T-cell (primary cell): Measurements from ENCODE around the gene GRID1. TPM values are rescaled to one million over a fixed set of nuclear protein-coding genes. Genes with fewer than 3 reads are reported as not detected.

Source experiments
- ATAC-seq, 4 experiments: fragments of 200-7000 bp in 3 of 4; fragments of 150-1000 bp in 1 of 4; cut with Tn5 transposase; replicated peaks in 1 of 4; 1 replicate in 3 of 4; 2 replicates in 1 of 4; pipeline ENCODE4 v1.10.0; 2021; ENCODE audit warnings: moderate library complexity in 3 of 4, mild to moderate bottlenecking in 2 of 4, moderate number of reproducible peaks in 1 of 4
- CTCF ChIA-PET, 2 donors: fragments of 300-600 bp; sonication (Branson Sonifier 250); formaldehyde crosslinking; loops; one replicate each; lab custom pipeline; 2022; ENCODE audit warnings: antibody characterized with exemption in 2 of 2; lab: Charles Lee
- POLR2A ChIA-PET, 2 donors: fragments of 300-600 bp; sonication (Branson Sonifier 250); formaldehyde crosslinking; loops; one replicate each; lab custom pipeline; 2022; ENCODE audit warnings: antibody characterized with exemption in 2 of 2; lab: Charles Lee
- DNase-seq, 35 experiments: peaks; one replicate each; pipeline versions ENCODE4 v3.0.0 to v3.0.0-alpha.2; 2013 to 2023
- H3K27ac ChIP-seq: one replicate; pipeline ENCODE4 v1.5.1; 2013; ENCODE audit warnings: low read length
- H3K27me3 ChIP-seq, 2 experiments: replicated peaks in 1 of 2; 1 replicate in 1 of 2; 2 replicates in 1 of 2; pipeline versions ENCODE4 v1.6.1 to v1.7.0; 2013; ENCODE audit warnings: low read length in 1 of 2, mixed read lengths in 1 of 2; ENCODE audit not compliant: control insufficient read depth in 2 of 2, insufficient read depth in 2 of 2; ENCODE audit errors: extremely low read depth in 1 of 2
- H3K36me3 ChIP-seq, 2 donors: 1 replicate in 1 of 2; 2 replicates in 1 of 2; pipeline versions ENCODE4 v1.6.1 to v1.7.0; 2013; ENCODE audit warnings: low read length in 1 of 2; ENCODE audit not compliant: control insufficient read depth in 2 of 2, insufficient read depth in 1 of 2; ENCODE audit errors: extremely low read depth in 1 of 2
- H3K4me1 ChIP-seq, 2 experiments: 1 replicate in 1 of 2; 2 replicates in 1 of 2; pipeline versions ENCODE4 v1.6.1 to v1.7.0; 2013; ENCODE audit warnings: low read length in 2 of 2, mixed read lengths in 1 of 2; ENCODE audit not compliant: insufficient read depth in 2 of 2, control insufficient read depth in 1 of 2; ENCODE audit errors: extremely low read depth in 1 of 2
- H3K4me3 ChIP-seq, 2 donors: 1 replicate in 1 of 2; 2 replicates in 1 of 2; pipeline versions ENCODE4 v1.5.1 to v1.7.0; 2013; ENCODE audit warnings: mild to moderate bottlenecking in 2 of 2, low read length in 1 of 2, moderate library complexity in 1 of 2; ENCODE audit not compliant: control insufficient read depth in 1 of 2; ENCODE audit errors: extremely low read depth in 1 of 2
- H3K9me3 ChIP-seq: 2 replicates; pipeline ENCODE4 v1.7.0; 2013
- H3K27ac Mint-ChIP-seq, 2 donors: one replicate each; pipeline ENCODE4 v1.8.0; 2020 to 2021; ENCODE audit warnings: mild to moderate bottlenecking in 2 of 2, mixed read lengths in 2 of 2
- H3K27me3 Mint-ChIP-seq, 2 donors: one replicate each; pipeline ENCODE4 v1.8.0; 2021 to 2022; ENCODE audit warnings: mixed read lengths in 2 of 2
- H3K36me3 Mint-ChIP-seq: one replicate; pipeline ENCODE4 v1.8.0; 2021; ENCODE audit warnings: mixed read lengths
- H3K4me1 Mint-ChIP-seq, 3 donors: one replicate each; pipeline ENCODE4 v1.8.0; 2020 to 2022; ENCODE audit warnings: mixed read lengths in 3 of 3, mild to moderate bottlenecking in 1 of 3
- H3K4me3 Mint-ChIP-seq, 3 donors: one replicate each; pipeline ENCODE4 v1.8.0; 2020 to 2022; ENCODE audit warnings: mild to moderate bottlenecking in 3 of 3, mixed read lengths in 3 of 3, moderate library complexity in 3 of 3
- H3K9me3 Mint-ChIP-seq, 3 donors: one replicate each; pipeline ENCODE4 v1.8.0; 2020 to 2022; ENCODE audit warnings: mixed read lengths in 3 of 3
- WGBS: methylation state at CpG from one replicate; pipeline ENCODE4 v1.1.5; 2013; ENCODE audit warnings: missing lambda C conversion rate; ENCODE audit not compliant: insufficient coverage; 5-methylcytosine and 5-hydroxymethylcytosine counted together
- total RNA-seq, 35 experiments: library from RNA in 6 of 35; stranded (reverse) in 6 of 35; fragments of 120-200 nt in 1 of 35; gene quantifications; one replicate each; pipeline versions ENCODE4 v1.2.1 to v1.2.4 and lab custom pipeline; 2013 to 2026

GRID1 gene
- total RNA-seq, 5 donors from 2014 or later (not counting 1 experiment from before 2014, with no cell fraction given), result 0.68 TPM; not detected in 4

- no peak for DNase-seq
- Mint-ChIP-seq H3K9me3 (no peaks in the 10 kb centered on the region), H3K27ac (no peak overlapping the region), H3K4me3 (no peak overlapping the region), H3K4me1 (no peaks in the 10 kb centered on the region), H3K27me3 (peaks cover 26% of the 10 kb centered on the region in 2 donors), H3K36me3 (no peaks in the 10 kb centered on the region)
- no CpG with 5 or more reads among the region's 1 CpG for WGBS
- ChIA-PET POLR2A (no interaction called here), CTCF (no interaction called here)
- ATAC-seq, result no peak
- Histone ChIP-seq H3K36me3 (no peaks in the 10 kb centered on the region), H3K4me3 (no peak overlapping the region), H3K4me1 (no peaks in the 10 kb centered on the region), H3K27ac (no peak overlapping the region), H3K27me3 (peaks cover 0 to 15% of the 10 kb centered on the region in 2 experiments), H3K9me3 (no peaks in the 10 kb centered on the region)
Observed at GRCh38 chr10:86305521-86305920, 61.1 kb downstream of the GRID1 start.

- no peaks in the 10 kb centered on the region for H3K9me3 ChIP-seq
- no peaks in the 10 kb centered on the region for H3K4me1 ChIP-seq
- Mint-ChIP-seq H3K27me3 (peaks cover 21 to 24% of the 10 kb centered on the region in 2 donors), H3K36me3 (no peaks in the 10 kb centered on the region), H3K4me1 (no peaks in the 10 kb centered on the region), H3K4me3 (no peak overlapping the region), H3K27ac (no peak overlapping the region), H3K9me3 (no peaks in the 10 kb centered on the region)
- DNase-seq (no peak), ATAC-seq (no peak)
- peaks cover 0 to 15% of the 10 kb centered on the region in 2 experiments for H3K27me3 ChIP-seq
- no peak overlapping the region for H3K27ac ChIP-seq
- no peak overlapping the region for H3K4me3 ChIP-seq
- ChIA-PET CTCF (no interaction called here), POLR2A (interaction anchor here in 1 of 2 donors (0.6 kb wide), 1 partner anchor 1511 kb away, joined by 3 read pairs; no protein-coding TSS in a partner anchor)
- 55% methylated on average over 2 of the region's 3 CpGs for WGBS
- no peaks in the 10 kb centered on the region for H3K36me3 ChIP-seq
Observed at GRCh38 chr10:86304436-86304835, 62.2 kb downstream of the GRID1 start.

GRCh38 chr10:86303626-86304025 is 63.0 kb downstream of the GRID1 start:
- H3K36me3 Mint-ChIP-seq, result no peaks in the 10 kb centered on the region
- ChIA-PET POLR2A (no interaction called here), CTCF (no interaction called here)
- DNase-seq, result no peak
- H3K27ac Mint-ChIP-seq, result no peak overlapping the region
- peaks cover 21 to 24% of the 10 kb centered on the region in 2 donors for H3K27me3 Mint-ChIP-seq
- no peaks in the 10 kb centered on the region for H3K4me1 ChIP-seq
- H3K9me3 ChIP-seq, result no peaks in the 10 kb centered on the region
- peaks cover 0 to 17% of the 10 kb centered on the region in 2 experiments for H3K27me3 ChIP-seq
- no peak overlapping the region for H3K27ac ChIP-seq
- H3K4me1 Mint-ChIP-seq, result no peaks in the 10 kb centered on the region
- WGBS, result 40% methylated on average over 2 of the region's 6 CpGs
- no peaks in the 10 kb centered on the region for H3K9me3 Mint-ChIP-seq
- H3K4me3 ChIP-seq, result no peak overlapping the region
- no peaks in the 10 kb centered on the region for H3K36me3 ChIP-seq
- ATAC-seq, result no peak
- no peak overlapping the region for H3K4me3 Mint-ChIP-seq

GRCh38 chr10:86301971-86302370 is 64.6 kb downstream of the GRID1 start:
- H3K9me3 Mint-ChIP-seq, result no peaks in the 10 kb centered on the region
- H3K27ac Mint-ChIP-seq, result no peak overlapping the region
- H3K4me1 Mint-ChIP-seq, result no peaks in the 10 kb centered on the region
- no peak overlapping the region for H3K4me3 ChIP-seq
- no peaks in the 10 kb centered on the region for H3K4me1 ChIP-seq
- WGBS, result 67% methylated on average over 1 of the region's 3 CpGs
- DNase-seq (no peak), ATAC-seq (no peak)
- peaks cover 0 to 18% of the 10 kb centered on the region in 2 experiments for H3K27me3 ChIP-seq
- no peaks in the 10 kb centered on the region for H3K36me3 ChIP-seq
- ChIA-PET CTCF (no interaction called here), POLR2A (no interaction called here)
- H3K36me3 Mint-ChIP-seq, result no peaks in the 10 kb centered on the region
- no peaks in the 10 kb centered on the region for H3K9me3 ChIP-seq
- H3K4me3 Mint-ChIP-seq, result no peak overlapping the region
- H3K27ac ChIP-seq, result no peak overlapping the region
- H3K27me3 Mint-ChIP-seq, result peaks cover 15 to 17% of the 10 kb centered on the region in 2 donors

DNA sequence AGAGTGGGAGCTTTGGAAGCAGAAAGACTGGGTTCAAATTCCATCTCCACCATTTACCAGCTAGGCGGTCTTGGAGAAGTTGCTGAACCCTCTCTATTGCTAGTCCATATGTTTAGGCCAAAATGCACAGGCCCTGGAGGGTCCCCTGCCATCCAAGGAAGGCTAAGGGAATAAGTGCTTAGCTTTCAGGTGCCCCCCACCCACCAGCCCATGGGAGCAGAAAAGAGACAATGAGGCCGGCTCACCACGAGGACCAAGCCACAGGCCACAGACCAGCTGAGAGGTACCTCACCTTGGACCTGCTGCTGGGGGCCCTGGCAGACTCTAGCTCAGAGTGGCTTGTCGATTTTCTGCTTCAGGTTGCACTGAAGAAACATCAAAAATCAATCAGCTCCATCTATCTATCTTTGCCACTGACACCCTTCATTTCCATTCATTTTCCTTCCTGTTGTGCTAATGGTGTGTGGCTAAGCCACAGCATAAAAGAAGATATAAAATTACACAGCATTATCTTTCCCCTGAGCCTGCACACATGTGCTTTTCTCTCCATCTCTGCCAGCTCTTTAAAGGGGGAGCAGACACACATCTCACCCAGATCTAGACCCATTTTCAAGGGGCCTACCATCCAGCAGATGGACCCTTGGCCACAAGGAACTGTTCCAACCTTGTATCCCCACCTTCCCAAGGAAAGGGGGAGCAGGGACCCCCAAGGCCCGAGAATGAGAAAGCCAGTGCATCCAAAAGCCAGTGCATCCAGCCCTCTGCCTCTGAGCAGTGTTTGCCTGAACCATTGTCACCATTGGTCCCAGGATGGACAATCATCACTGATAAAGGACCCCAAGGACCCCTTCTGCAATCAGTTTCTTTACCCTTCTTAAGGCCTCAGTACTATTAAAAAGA is 65.4 kb downstream of the GRID1 start:
- no peaks in the 10 kb centered on the region for H3K9me3 ChIP-seq
- ChIA-PET POLR2A (no interaction called here), CTCF (interaction anchor here in 1 of 2 donors (0.6 kb wide), 1 partner anchor 508 kb away, joined by 4 read pairs; no protein-coding TSS in a partner anchor)
- no peaks in the 10 kb centered on the region for H3K9me3 Mint-ChIP-seq
- H3K4me1 Mint-ChIP-seq, result no peaks in the 10 kb centered on the region
- no peak for DNase-seq
- no peaks in the 10 kb centered on the region for H3K4me1 ChIP-seq
- WGBS, result 59% methylated on average over 3 of the region's 5 CpGs
- no peaks in the 10 kb centered on the region for H3K36me3 ChIP-seq
- no peak overlapping the region for H3K4me3 Mint-ChIP-seq
- H3K36me3 Mint-ChIP-seq, result no peaks in the 10 kb centered on the region
- no peak overlapping the region for H3K27ac ChIP-seq
- H3K27me3 Mint-ChIP-seq, result peaks cover 15 to 17% of the 10 kb centered on the region in 2 donors
- peaks cover 0 to 18% of the 10 kb centered on the region in 2 experiments for H3K27me3 ChIP-seq
- no peak for ATAC-seq
- H3K27ac Mint-ChIP-seq, result no peak overlapping the region
- H3K4me3 ChIP-seq, result no peak overlapping the region

- H3K27ac Mint-ChIP-seq, result no peak overlapping the region
- Histone ChIP-seq H3K4me3 (no peak overlapping the region), H3K27me3 (peaks cover 0 to 21% of the 10 kb centered on the region in 2 experiments), H3K27ac (no peak overlapping the region), H3K9me3 (no peaks in the 10 kb centered on the region), H3K4me1 (no peaks in the 10 kb centered on the region), H3K36me3 (no peaks in the 10 kb centered on the region)
- ATAC-seq, result no peak
- H3K4me1 Mint-ChIP-seq, result no peaks in the 10 kb centered on the region
- H3K36me3 Mint-ChIP-seq, result no peaks in the 10 kb centered on the region
- WGBS, result 60% methylated on average over 1 of the region's 3 CpGs
- ChIA-PET CTCF (interaction anchor here in 1 of 2 donors (0.6 kb wide), 1 partner anchor 509 kb away, joined by 4 read pairs; no protein-coding TSS in a partner anchor), POLR2A (no interaction called here)
- no peak overlapping the region for H3K4me3 Mint-ChIP-seq
- DNase-seq, result no peak
- no peaks in the 10 kb centered on the region for H3K9me3 Mint-ChIP-seq
- peaks cover 17 to 18% of the 10 kb centered on the region in 2 donors for H3K27me3 Mint-ChIP-seq
Observed at GRCh38 chr10:86300399-86300925, 66.1 kb downstream of the GRID1 start.
